Adipose tissue (tissue), 3 donors: ENCODE measurements around the gene DNAJC9. TPM values are rescaled to one million over a fixed set of nuclear protein-coding genes. Genes with fewer than 3 reads are reported as not detected.
"Not testable (repeated sequence)": the region's sequence is repeated elsewhere in the genome, so short reads cannot be mapped to it uniquely, and the experiment has no call there.

Experiments used
- H3K27ac ChIP-seq: one replicate; pipeline ENCODE4 v1.5.1; 2013; ENCODE audit warnings: low read depth, low read length
- WGBS, 3 donors: extraction: QIAGEN DNeasy Blood & Tissue Kit; methylation state at CpG; one replicate each; pipeline ENCODE4 v1.1.7; 2013; 5-methylcytosine and 5-hydroxymethylcytosine counted together
- polyA plus RNA-seq, 3 donors: library from polyadenylated mRNA; stranded (reverse); fragments of 200-250 nt; gene quantifications; one replicate each; pipeline ENCODE4 v1.2.3, GENCODE V29; 2013
- donor health status: healthy with polysubstance abuse.
- donor health status: Bipolar disorder and iron deficiency.
- donor health status: healthy.

Gene DNAJC9, protein sequence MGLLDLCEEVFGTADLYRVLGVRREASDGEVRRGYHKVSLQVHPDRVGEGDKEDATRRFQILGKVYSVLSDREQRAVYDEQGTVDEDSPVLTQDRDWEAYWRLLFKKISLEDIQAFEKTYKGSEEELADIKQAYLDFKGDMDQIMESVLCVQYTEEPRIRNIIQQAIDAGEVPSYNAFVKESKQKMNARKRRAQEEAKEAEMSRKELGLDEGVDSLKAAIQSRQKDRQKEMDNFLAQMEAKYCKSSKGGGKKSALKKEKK
- 1 to 10 TPM; 4.3 to 8.8 (median 5.6) TPM for polyA plus RNA-seq

DNA sequence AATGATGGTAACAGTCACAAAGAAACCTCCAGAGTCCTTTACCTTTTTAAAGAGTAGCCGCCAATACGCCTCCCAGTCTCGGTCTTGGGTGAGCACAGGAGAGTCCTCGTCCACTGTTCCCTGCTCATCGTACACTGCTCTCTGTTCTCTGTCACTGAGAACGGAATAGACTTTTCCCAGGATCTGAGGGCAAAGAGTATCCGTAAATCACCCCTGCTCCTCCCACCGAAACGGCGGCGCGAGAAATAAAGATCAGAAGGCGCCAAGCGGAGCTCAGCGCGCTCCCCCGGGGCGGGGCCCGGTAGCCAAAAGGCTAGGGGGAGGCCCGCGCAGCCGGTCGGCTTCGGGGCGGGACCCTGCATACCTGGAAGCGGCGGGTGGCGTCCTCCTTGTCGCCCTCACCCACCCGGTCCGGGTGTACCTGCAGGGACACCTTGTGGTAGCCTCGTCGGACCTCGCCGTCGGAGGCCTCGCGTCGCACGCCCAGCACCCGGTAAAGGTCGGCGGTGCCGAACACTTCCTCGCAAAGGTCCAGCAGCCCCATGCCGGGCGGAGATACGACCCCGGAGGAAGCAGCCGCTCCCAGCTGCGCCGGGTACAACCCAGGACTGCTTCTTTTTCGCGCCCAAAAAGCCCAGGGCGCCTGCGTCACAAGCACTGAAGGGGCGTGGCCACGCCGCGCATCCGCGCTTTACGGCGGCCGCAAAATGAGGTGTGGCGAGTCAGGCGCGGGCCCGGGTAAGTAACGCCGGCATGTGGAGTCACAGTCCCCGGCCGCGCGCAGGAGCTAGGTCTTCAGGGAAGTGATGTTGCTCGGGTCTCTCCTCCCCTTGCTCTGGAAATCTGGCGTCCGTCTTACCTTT is at the start of gene DNAJC9:
TSS of gene DNAJC9 (minus strand) at position 610 of the 863 bp plus-strand sequence. CDS start at position 544, 66 bp downstream.
- peak within 1 kb of the TSS; percentile 17 for H3K27ac ChIP-seq
- WGBS, 3 donors = 0 to 1% (median 0%) methylated on average over 77 to 78 of the region's 78 CpGs

DNA sequence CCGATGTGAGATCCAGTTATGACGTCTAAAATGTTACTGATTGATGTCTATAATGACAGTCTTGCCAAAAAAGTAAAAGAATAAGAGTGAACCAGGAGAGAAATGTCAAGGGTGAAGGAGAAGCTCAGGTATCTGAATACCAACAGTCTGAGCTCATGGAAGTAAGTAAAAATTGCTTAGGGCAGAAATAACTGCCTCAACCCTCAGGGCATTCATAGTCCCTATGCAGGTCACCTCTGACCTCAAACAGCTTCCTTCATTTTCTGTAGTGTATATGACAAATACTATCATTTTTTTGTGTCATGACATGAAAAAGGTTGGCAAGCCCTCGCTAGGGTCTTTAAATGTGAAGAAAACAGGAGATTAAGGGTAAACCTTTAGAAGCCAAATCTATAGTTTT is 46.4 kb upstream of the DNAJC9 start:
- 85 to 90% (median 88%) methylated on average over 3 of the region's 3 CpGs for WGBS, 3 donors
- H3K27ac ChIP-seq = no peak overlapping the region

DNA sequence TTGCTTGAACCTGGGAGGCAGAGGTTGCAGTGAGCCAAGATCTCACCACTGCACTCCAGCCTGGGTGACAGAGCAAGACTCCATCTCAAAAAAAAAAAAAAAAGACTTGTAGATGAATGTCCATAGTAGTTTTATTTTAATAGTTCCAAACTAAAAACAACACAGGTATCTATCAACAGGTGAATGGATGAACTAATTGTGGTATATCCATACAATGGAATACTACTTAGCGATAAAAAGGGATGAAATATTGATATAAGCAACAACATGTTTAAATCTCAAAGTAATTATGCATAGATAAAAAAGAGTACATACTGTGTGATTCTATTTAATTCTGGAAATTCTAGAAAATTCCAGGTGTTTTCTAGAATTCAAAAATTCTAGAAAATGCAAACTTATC is 42.9 kb upstream of the DNAJC9 start:
- WGBS, 3 donors = 96 to 100% (median 96%) methylated on average over 1 of the region's 1 CpG
- H3K27ac ChIP-seq = no peak overlapping the region

DNA sequence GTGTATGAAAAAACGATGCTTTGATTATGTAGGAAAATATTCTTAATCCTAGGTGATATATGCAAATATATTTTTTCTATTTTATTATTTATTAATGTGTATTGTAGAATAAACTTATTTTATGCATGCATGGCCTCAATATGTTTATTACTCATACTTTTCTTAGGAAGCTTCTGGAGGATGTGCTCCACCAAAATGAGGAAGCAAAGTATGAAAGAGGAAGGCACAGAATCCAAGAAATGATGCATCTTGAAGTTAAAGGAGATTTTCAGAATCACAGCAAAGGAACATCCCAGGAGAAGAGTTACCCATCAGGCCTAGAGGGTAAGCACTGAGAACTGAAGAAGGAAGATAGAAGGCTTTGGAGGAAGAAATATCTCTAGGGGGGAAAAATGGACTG is 40.4 kb upstream of the DNAJC9 start:
- no peak overlapping the region for H3K27ac ChIP-seq
- 84 to 91% (median 90%) methylated on average over 1 of the region's 1 CpG for WGBS, 3 donors

DNA sequence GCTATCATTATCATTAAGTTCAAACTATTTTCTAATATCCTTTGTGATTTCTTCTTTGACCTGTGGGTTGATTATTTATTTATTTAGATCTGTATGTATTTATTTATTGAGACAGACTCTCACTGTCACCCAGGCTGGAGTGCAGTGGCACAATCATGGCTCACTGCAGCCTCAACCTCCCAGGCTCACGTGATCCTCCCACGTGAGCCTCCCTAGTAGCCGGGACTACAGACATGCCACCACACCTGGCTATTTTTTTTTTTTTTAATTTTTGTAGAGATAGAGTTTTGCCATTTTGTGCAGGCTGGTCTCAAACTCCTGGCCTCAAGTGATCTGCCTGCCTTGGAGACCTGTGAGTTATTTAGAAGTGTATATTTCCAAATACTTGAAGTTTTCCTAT is 34.0 kb upstream of the DNAJC9 start:
- WGBS, 3 donors = 80 to 93% (median 85%) methylated on average over 3 of the region's 3 CpGs
- no peak overlapping the region for H3K27ac ChIP-seq

DNA sequence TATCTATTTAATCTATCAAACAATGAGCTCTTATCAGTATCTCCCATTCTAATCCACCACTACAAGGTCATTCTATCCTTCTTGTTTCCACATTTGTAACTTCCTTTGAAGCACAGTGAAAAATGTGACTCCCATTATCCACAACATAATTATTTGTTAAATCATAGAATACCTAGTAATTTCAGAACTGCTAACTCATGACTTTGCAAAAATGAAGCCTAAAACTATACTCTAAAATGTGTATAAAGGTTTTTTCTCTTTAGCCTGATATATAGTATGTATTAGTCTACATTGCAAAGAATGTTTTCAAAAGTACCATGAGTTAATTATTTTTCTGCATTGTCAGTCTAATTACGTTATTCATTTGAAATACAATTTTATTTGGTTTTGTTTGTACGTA is 17.4 kb upstream of the DNAJC9 start:
- no peak overlapping the region for H3K27ac ChIP-seq
- 86 to 91% (median 89%) methylated on average over 2 of the region's 2 CpGs for WGBS, 3 donors

DNA sequence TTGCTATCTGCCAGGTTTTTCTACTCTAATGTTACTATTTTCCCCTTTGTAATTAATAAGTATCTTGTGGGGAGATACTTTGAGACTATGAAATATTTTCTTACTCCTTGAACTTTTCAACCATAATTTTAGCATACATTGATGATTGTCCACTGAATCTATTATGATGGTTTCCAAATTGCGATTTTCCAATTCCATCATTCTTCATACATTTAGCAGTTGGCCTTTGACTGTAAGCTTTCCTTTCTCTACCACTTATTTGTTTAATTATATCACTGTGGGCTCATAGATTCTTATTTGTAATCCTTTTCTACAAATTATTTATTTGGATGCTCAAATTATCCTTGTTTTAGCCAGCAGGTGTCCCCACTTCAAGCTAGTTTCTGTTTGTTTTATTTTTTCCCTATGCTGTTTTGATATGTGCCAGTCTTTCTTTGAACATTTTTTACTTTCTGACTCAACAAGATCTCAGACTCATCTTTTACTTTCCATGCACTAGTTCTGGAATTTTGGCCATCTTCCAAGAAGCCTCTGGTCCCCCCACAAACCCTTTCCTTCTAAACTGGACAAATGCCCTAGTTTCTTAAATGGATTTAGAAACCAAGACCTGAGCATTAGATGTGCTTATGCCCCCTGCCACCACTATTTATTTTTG is 16.8 kb upstream of the DNAJC9 start:
- H3K27ac ChIP-seq = no peak overlapping the region
- 53 to 64% (median 54%) methylated on average over 1 of the region's 1 CpG for WGBS, 3 donors

DNA sequence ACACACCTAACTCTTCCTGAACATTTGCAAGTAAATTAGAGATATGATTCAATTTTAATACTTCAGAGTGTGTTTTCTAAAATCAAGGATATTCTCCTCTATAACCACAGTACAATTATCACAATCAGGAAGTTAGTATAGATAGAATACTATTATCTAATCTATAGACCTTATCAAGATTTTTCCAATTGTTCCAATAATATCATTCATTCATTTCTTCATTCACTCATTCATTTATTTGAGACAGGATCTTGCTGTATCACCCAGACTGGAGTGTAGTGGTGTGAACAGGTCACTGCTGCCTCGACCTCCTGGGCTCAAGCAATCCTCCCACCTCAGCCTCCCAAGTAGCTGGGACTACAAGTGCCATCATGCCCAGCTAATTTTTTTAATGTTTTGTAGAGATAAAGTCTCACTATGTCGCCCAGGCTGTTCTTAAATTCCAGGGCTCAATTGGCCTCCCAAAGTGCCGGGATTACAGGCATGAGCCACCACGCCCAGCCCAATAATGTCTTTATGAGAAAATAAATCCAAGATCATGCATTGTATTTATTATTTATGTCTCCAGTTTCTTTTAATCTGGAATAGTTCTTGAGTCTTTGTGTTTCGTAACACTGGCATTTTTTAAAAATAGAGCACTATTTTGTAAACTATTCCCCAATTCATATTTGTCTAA is 16.0 kb upstream of the DNAJC9 start:
- 76 to 89% (median 79%) methylated on average over 5 of the region's 5 CpGs for WGBS, 3 donors
- H3K27ac ChIP-seq = no peak overlapping the region

DNA sequence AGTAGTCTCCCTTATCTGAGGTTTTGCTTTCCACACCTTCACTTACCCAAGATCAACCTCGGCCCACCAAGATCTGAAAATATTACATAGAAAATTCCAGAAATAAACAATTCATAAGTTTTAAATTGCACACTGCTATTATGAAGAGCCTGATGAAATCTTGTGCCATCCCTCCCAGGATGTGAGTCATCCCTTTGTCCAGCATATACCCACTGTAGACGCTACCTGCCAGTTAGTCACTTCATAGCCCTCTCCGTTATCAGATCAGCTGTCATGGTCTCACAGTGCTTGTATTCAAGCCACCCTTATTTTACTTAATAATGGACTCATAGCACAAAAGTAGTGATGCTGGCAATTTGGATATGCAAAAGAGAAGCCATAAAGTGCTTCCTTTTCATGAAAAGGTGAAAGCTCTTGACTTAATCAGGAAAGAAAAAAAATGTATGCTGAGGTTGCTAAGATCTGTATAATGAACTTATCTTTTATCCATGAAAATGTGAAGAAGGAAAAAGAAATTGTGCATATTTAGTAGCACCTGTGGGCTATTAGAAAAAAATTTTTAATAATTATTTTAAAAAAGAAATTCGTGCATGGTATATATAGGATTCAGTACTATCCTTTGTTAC is 15.2 kb upstream of the DNAJC9 start:
- H3K27ac ChIP-seq = no peak overlapping the region
- 67 to 75% (median 68%) methylated on average over 4 of the region's 4 CpGs for WGBS, 3 donors

DNA sequence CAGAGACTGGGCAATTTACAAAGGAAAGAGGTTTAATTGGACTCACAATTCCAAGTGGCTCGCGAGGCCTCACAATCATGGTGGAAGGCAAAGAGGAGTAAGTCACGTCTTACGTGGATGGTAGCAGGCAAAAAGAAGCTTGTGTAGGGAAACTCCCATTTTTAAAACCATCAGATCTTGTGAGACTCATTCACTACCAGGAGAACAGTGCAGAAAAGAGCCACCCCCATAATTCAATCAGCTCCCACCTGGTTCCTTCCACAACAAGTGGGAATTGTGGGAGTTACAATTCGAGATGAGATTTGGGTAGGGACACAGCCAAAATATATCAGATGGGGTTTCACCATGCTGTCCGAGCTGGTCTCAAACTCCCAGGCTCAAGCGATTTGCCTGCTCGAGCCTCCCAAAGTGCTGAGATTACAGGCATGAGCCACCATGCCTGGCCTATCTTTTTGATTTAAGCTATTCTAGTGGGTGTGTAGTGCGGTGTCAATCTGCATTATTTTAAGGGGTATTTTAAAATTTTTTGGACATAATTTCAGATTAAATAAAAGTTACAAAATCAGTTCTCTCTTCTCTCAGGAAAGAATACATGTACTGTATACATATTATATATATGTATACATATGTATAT is 14.4 kb upstream of the DNAJC9 start:
- no peak overlapping the region for H3K27ac ChIP-seq
- WGBS, 3 donors = 86 to 95% (median 94%) methylated on average over 9 of the region's 9 CpGs

DNA sequence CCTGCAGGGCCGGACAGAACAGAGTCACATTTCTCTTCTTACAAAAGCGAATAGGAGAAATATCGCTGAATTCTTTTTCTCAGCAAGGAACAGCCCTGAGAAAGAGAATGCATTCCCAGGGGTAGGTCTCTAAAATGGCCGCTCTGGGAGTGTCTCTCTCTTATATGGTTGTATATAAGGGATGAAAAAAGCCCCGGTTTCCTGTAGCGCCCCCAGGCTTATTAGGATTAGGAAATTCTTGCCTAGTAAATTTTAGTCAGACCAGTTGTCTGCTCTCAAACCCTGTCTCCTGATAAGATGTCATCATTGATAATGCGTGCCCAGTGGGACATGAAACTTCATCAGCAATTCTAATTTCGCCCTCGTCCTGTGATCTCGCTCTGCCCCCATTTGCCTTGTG is 11.6 kb upstream of the DNAJC9 start:
- not testable (repeated sequence) for H3K27ac ChIP-seq
- 95 to 98% (median 97%) methylated on average over 10 of the region's 10 CpGs for WGBS, 3 donors

DNA sequence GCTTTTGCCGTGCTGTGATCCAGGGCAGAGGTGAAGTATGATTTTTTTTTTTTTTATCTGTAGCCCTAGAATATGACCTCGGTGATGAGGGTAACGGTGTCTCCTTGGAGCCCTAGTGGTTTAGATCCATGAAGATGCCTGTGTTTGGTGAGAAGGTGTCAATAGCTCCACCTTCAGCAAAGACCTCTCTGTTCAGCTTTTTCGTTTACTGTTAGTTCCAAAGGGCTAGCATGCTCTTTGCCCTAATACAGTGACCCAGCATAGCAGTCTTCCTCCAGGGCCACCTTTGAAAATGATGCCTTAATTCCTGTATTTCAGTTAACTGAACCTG is 6.1 kb upstream of the DNAJC9 start:
- H3K27ac ChIP-seq = no peak overlapping the region
- WGBS, 3 donors = 0 to 2% (median 0%) methylated on average over 4 of the region's 4 CpGs

DNA sequence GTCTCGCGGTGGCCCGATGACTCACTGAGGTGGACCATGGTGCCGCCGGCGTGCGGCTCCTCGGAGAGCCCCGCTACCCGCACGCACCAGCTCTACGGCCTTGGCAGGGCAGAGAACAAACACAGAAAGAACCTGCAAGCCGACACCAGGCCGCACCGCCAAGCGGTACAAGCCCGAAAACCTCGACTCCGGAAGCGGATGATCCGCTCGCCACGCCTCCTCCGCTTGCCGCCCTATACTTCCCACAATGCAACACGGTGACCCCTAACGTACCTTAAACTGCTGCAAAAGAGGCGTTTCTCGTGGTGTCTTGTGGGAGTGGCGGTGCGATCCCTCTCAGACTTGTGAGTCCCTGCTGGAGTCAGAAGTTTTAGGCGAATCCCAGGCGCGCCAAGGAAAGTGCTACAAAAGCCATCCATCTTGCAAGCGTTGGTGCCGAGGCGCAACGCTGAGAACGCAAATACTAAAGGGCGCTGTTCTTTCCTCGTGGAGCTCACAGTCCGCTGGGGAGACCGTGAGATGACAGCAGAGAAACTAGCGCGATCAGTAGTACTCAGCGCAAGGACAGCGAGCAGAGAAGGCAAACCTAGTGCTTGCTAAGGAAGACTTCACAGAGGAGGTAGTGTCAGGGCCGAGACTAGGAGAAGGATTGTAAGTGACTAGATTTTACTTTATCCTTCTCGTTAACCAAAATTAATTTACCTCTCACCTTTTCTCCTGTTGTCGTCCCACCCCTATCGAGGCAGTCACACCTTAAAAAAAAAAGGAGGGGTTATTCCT is 5.6 kb upstream of the DNAJC9 start, which contains the start of gene MRPS16:
TSS of gene MRPS16 (minus strand) at position 200 of the 780 bp plus-strand sequence. CDS start at position 38, 162 bp downstream.
- 0 to 1% (median 0%) methylated on average over 51 of the region's 51 CpGs for WGBS, 3 donors

DNA sequence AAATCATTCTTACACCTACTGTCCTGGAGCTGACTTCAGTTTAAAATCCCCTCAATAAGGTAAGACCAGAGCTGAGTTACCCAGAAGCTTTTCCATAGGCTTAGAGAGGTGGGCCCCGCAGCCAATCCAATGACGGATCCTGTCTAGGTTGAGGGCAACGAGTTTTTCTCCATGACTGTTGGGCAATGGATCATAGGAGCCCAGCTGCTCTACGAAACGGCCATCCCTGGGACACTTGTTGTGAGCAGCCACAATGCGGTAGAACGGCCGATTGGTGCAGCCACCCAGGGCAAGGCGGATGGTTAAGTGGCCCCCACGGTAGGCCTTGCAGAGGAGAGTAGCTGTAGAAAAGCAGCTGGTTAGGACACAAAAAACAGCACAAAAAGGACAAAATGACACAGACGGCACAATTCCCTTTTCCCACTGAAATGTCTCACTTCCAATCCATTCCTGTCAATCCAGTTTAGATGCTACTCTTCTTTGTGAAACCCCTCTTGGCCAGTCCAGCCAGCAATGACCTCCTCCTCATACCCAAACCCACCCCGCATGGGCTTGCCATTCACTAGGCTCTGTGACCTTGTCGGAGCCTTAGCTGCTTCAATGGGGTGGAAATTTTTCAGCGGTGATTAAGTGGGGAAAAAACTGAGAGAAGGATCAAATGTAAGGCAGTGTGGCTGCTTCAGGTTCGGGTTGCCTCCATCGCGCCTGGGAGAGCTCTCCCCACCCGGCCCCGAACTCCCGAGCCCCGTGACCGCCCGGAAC is 4.8 kb upstream of the DNAJC9 start:
- WGBS, 3 donors = 15 to 18% (median 17%) methylated on average over 18 to 23 of the region's 23 CpGs
- peak overlapping the region; percentile 13 for H3K27ac ChIP-seq

More for the DNA sequence above, 5.6 kb upstream of the DNAJC9 start, which contains the start of gene MRPS16:
- H3K27ac ChIP-seq = peak within 1 kb of the TSS; percentile 13

DNA sequence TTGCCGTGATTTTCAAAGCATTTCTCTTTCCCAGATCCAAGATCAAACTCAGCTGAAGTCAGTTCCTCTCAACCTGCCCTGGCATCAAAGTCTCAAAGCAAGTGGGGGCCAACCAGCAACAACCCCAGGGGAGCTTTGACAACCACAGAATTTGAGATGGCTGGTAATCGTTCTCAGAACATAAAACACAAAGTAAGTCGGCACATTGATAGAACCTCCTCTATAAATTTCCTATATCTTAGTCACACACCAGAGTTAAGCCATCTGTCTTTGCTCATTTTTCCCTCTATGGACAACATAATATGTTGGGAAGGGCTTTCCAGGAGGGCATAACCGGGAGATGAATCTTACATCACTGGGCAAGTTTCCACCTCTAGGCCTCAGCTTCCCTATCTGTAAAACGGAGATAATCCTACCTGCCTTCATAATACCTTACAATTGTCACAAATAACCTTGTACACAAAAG is 1.2 kb upstream of the DNAJC9 start:
- H3K27ac ChIP-seq = no peak overlapping the region
- 79 to 80% (median 79%) methylated on average over 5 of the region's 5 CpGs for WGBS, 3 donors

DNA sequence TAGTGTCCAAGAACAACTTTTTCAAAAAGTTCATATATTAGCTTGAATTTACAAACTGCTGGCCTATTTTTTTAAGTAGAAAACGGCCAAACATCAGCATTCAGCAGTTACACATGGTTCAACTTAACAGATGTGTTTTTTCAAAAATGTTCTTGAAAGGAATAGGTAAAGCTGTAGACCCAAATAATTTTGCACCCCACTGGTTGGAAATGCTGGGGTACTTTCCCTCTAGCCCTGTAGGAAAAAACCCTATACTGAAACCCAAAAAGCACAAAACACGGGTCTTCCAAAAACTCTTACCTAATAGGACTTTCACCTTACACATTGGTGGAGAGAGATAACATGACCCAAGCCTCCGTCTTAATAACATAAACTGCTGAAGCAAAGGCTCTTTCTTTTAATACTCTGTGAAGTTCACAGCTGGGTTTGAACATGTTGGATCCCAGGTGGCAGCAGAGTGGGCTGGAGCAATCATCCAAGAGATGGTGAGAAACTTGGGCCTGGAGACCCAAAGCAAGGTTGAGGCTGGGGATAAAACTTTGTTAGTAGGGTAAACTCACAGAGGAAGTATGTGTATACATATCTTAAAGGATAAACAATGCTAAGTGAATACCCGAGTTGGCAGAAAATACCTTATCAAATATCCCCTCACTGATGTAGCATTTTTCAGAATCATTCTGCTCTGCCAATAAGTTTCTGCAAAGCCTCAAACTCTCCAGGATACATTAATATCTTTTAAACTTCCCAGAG is 629 bp upstream of the DNAJC9 start:
- no peak overlapping the region for H3K27ac ChIP-seq
- 14 to 42% (median 39%) methylated on average over 4 of the region's 4 CpGs for WGBS, 3 donors
